Measurements from ENCODE around the gene CDH4.

The CDH4 gene

GRCh38 chr20:61332016-61332975 is 80.2 kb downstream of the CDH4 start:
- DNase-seq: no peak

- no peak for DNase-seq
Measured at GRCh38 chr20:61333484-61334108, 81.5 kb downstream of the CDH4 start.

DNA sequence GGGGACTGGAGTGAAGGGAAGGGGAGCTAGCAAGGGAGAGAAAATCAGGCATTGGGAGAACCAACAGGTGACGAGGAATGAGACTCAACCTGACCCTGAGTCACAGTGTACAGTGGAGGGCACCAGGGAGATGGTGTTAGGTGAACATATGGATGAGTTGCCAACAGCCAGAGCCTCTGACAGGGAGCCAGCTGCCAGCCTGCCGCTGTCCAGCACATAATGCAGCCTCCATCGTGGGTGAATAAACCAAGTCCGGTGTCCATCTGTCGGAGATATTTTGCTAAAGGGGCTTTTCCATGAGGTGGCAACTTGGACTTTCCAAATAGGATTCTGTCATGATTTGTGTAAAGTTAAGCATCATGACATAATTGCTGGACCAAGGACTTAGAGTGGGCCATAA is 88.1 kb downstream of the CDH4 start:
- DNase-seq: no peak

- DNase-seq: no peak
Measured at GRCh38 chr20:61341605-61342004, 89.5 kb downstream of the CDH4 start.

DNA sequence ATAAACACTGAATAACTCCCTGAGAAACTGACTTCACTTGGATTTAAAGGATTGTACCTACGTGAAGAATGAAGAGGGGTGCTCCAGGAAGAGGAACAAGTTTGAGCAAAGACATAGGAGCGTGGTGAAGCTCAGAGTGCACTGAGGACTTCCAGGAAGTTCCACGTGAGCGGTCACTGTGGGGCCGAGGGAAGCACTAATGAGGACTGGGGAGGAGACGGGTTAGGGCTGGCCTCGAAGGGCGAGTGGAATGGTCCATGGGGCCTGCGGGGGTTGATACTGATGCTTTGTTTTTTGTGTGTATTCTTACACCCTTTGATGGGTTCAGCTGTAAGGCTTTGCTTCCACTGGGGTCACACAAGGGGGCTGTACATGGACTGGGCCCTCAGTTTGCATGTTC is 91.9 kb downstream of the CDH4 start:
- no peak for DNase-seq

- no peak for DNase-seq
Measured at GRCh38 chr20:61345656-61346055, 93.6 kb downstream of the CDH4 start.

DNA sequence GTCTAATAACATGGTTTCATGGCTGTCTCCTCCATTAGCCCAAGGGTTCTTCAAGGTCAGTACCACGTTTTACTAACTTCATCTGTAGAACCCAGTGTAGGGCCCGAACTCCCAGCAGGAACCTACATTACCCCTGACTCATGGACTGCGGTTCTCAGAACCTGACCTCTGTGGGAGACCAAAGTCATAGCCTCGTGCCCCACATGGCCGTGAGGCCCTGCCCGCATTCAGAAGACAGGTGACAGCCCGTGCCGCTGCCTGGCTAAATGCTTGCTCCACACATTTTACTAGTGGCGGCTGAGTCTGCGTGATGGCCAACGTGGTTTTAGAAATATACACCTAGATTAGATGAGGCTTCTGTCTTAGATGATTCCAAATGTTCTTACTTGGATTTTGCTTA is 94.9 kb downstream of the CDH4 start:
- DNase-seq: no peak

DNA sequence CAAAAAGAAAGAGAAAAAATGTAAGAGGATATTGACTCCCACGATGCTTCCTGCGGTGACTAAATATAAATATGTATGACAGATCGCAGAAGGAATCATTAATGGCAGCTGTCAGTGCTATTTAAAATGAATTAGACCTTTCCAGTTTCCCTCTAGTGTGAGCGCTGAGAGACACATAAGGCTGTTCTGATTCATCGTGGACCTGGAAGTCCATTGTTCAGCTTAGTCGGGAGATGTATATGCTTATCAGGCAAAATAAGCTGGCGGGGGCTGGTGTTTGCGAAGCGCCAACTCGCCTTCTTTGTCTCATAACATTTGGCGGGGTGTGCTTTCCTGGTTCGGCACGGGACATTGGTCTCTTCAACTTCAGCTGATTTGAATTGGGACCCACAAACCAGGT is 95.4 kb downstream of the CDH4 start:
- no peak for DNase-seq

GRCh38 chr20:61349447-61350165 is 97.5 kb downstream of the CDH4 start:
- DNase-seq: no peak

GRCh38 chr20:61350500-61351250 is 98.6 kb downstream of the CDH4 start:
- no peak for DNase-seq

- DNase-seq: no peak
Measured at GRCh38 chr20:61352346-61353260, 100.5 kb downstream of the CDH4 start.

DNA sequence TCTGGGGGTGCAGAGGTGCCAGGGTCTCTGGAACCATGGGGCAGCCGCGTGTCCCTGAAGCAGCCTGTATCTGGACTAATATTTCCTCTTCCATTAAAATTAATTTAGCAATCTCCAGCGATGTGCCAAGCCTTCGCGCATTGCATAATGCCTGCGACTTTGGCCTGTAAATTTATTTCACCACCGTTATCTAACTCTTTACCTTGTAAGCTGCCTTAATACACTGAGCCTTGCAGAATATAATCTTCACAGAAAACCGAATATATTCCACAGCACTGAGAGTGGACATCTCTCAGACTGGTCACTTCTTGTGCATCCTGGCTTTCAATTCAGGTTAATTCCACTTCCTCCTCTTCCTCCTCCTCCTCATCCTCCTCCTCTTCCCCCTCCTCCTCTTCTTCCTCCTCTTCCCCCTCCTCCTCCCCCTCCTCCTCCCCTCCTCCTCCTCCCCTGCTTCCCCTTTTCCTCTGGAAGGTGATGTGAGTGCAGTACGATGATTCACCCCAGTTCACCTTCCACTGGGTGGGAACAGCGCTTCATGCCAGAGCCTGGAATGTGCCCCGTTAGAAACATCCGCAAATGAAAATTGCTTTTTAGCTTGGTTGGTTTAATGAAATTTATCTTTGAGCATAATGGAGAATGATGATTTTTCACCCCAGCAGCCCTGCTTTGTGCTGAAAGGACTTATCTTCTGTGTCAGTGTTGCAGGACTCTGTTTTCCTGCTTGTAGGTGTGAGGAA is 101.4 kb downstream of the CDH4 start:
- DNase-seq: no peak

DNA sequence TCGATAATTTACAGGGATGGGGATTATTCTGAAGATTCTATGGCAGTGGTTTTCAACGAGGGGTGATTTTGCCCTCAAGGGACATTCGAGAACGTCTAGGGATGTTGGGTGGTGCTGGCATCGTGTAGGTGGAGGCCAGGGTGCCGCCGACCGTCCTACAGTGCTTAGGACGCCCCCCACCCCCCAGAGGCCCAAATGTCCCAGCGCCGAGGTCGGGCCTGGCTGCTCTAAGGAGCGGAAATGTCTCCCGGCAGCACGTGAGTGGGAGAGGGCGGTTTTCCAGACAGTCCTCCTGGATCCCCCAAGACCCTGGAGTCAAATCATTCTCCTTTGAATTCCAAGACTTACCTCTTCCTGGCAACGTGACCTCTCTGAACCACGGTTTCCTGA is 101.9 kb downstream of the CDH4 start:
- no peak for DNase-seq

DNA sequence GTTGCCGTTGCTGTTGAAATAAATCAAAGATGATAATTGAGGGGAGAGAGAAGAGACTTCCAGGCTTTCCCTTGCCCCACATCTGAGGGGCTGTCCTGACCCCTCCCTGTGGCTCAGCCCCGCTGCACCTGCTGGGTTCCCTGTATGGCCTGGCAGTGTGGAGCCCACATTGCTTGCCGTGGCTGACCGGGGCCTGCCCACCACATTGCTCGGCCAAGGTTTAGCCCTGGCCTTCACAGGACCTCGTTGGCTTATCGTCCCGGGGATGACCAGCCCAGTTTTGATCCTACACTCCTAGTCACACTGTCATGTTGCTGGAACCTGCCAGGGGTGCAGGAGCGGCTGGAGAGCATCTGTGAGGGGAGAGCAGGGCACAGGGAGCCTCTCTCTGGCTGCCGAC is 102.4 kb downstream of the CDH4 start:
- DNase-seq: no peak

GRCh38 chr20:61354901-61355495 is 102.9 kb downstream of the CDH4 start:
- no peak for DNase-seq

DNA sequence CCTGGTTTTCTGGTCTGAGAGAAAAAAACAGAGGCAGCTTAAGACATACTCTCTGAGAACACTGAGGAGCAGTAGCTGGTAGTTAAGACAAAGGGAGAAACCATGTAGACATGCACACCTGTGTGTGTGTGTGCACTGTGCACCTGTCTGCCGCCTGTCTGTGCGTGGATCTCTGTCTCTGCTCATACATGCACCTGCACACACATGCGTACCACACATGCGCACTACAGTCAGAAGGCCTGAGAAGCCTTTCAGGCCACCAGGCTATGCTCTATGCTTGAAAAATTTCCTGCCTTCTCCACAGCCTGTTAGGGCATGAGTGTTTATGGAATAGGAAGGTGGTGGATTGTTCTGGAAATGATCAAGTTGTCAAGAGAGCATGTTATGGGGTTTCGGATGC is 103.5 kb downstream of the CDH4 start:
- DNase-seq: no peak

GRCh38 chr20:61356196-61356595 is 104.1 kb downstream of the CDH4 start:
- DNase-seq: no peak

GRCh38 chr20:61357119-61357518 is 105.1 kb downstream of the CDH4 start:
- no peak for DNase-seq

DNA sequence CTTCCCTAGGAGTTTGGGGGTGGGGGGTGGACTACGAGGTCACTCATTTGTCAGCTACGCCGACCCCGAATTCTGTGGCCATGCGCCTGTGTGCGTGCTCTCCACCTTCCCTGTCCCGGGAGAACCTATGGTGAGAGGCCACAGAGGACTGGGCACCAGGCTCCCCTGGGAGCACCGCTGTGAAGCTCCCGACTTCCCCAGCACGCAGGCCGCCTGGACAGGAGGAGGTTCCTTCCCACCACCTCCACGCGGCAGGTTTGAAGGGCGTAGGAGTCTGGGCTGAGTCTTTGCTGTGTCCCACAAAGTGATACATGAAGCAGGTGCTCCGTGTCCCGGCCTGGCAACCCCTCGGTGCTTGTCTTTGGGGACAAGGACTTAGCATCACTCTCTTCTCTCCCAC is 107.2 kb downstream of the CDH4 start:
- no peak for DNase-seq

DNA sequence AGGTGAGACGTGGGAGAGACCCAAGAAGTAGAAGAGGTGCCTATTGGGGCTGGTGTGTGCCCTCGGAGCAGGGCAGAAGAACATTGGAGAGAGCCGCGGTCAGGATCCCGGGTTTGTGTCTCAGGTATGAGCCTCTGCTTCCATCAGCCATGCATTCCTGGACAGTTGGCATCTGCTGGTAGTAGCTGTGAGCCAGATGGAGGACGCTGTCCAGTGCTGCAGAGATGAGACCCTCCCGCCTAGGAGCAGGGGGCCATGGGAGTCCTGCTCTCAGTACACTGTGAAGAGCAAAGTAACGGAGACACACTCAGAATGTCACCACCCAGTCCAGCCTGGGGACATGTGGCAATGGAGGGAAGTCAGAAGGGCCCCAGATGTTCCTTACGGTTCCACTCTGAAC is 108.2 kb downstream of the CDH4 start:
- DNase-seq: no peak

DNA sequence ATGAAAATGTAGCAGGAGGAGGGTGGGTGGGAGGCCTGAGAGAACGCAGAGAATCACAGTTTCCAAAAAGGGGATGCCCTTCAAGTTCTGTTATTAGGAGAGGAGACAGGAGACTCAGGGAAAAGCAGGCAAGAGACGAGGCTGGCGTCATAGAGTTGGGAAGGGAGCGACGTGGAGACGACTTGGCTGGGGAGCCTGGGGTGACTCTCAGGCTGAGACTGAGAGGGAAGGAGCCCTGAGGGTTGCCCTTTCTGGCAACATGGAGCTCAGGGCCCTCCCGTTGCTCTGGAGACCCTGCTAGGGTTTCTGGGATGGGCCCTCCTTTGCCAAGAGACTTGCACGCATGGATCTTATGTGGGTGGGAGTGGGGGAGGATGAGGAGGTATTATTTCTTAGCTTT is 108.9 kb downstream of the CDH4 start:
- no peak for DNase-seq

Measured in stimulated activated CD4-positive, alpha-beta T cell treated with anti-CD3 and anti-CD28 coated beads, Interleukin-4, amount 100 ng/mL, for 24 hours (primary cell).